DND-41 (cell line): ENCODE measurements around the gene RHCE.

Source experiments
- ATAC-seq: fragments of 200-7000 bp; cut with Tn5 transposase; 3 replicates; pipeline ENCODE4 v1.9.1; 2021; ENCODE audit warnings: low read depth; ENCODE audit not compliant: insufficient read depth
- DNase-seq: peaks from one replicate; pipeline ENCODE4 v3.0.0-alpha.2; 2020
- H2AFZ ChIP-seq: 2 replicates; pipeline ENCODE4 v1.6.0; 2012; ENCODE audit warnings: low read depth, low read length
- H3K27ac ChIP-seq: 2 replicates; pipeline ENCODE4 v1.5.1; 2012; ENCODE audit warnings: low read length, inconsistent platforms
- H3K27me3 ChIP-seq: fragments of 200-600 bp; sonication (generic); 2 replicates; pipeline ENCODE4 v1.6.0; 2012; ENCODE audit warnings: low read length, mild to moderate bottlenecking, inconsistent platforms; ENCODE audit not compliant: insufficient read depth, poor library complexity
- H3K36me3 ChIP-seq: 2 replicates; pipeline ENCODE4 v1.5.1; 2012; ENCODE audit warnings: low read length, inconsistent platforms; ENCODE audit not compliant: insufficient read depth
- H3K4me1 ChIP-seq: 2 replicates; pipeline ENCODE4 v1.5.1; 2012; ENCODE audit warnings: mild to moderate bottlenecking, low read length; ENCODE audit not compliant: insufficient read depth
- H3K4me2 ChIP-seq: 2 replicates; pipeline ENCODE4 v1.6.0; 2012; ENCODE audit warnings: mild to moderate bottlenecking, moderate library complexity, low read length, inconsistent platforms; ENCODE audit not compliant: insufficient read depth
- H3K4me3 ChIP-seq, 2 experiments: fragments of 200-600 bp in 1 of 2; shearing (Covaris generic) in 1 of 2; 2 replicates each; pipeline ENCODE4 v1.5.1; 2012 to 2016; ENCODE audit warnings: inconsistent platforms in 2 of 2, low read length in 2 of 2, mild to moderate bottlenecking in 2 of 2, low read depth in 1 of 2, moderate library complexity in 1 of 2
- H3K79me2 ChIP-seq: 2 replicates; pipeline ENCODE4 v1.6.0; 2012; ENCODE audit warnings: low read length, inconsistent platforms; ENCODE audit not compliant: insufficient read depth
- H3K9ac ChIP-seq: 2 replicates; pipeline ENCODE4 v1.6.0; 2012; ENCODE audit warnings: low read depth, mild to moderate bottlenecking, inconsistent platforms, low read length, moderate library complexity
- H3K9me3 ChIP-seq: 2 replicates; pipeline ENCODE4 v1.5.1; 2012; ENCODE audit warnings: low read length, moderate library complexity, mild to moderate bottlenecking, inconsistent platforms; ENCODE audit not compliant: insufficient read depth, severe bottlenecking
- H4K20me1 ChIP-seq: 2 replicates; pipeline ENCODE4 v1.6.0; 2012; ENCODE audit warnings: low read length; ENCODE audit not compliant: insufficient read depth
- EZH2 ChIP-seq: IDR thresholded peaks from 3 replicates; pipeline ENCODE4 v1.6.1; 2012; ENCODE audit warnings: borderline replicate concordance, low read depth, mild to moderate bottlenecking, moderate library complexity, low read length, inconsistent platforms; ENCODE audit not compliant: severe bottlenecking
- TF ChIP-seq, protein P1 (sequence below): IDR thresholded peaks from 2 replicates; pipeline ENCODE4 v1.5.1; 2012; ENCODE audit warnings: borderline replicate concordance, low read length, moderate library complexity, mild to moderate bottlenecking; ENCODE audit not compliant: poor library complexity, severe bottlenecking; ENCODE audit errors: extremely low read depth

RHCE gene

DNA sequence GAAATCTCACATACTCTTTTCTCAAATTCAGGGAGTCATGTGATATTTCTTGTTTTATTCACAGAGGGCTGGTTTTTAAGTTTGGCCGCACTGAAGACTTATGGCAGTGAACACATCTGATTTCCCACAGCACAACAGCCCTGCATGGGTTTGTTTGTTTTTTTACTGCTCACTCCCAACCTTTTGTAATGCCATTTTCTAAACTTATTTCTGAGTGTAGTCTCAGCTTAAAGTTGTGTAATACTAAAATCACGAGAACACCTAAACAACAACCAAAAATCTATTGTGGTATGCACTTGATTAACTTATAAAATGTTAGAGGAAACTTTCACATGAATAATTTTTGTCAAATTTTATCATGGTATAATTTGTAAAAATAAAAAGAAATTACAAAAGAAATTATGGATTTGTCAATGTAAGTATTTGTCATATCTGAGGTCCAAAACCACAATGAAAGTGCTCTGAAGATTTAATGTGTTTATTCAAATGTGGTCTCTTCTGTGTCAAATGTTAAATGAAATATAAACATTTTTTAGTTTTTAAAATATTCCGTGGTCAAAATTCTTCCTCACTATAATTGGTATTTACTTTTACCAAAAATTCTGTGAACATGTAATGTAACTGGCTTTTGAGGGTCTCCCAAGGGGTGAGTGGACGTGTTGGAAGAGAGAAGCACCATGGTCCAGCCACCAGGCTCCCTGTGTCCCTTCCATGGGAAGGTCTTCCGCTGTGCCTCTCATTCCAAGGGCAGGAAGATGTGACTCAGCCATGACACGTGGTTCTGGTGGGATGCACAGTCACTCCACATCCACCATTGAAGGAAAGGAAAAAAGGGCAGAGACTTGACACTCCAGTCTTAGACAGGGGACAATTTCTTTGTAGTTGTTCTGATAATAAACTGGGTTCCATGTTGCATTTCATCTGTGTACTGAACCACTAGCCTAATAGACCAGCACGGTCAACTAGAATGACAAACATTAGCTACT lies 59.7 kb downstream of the RHCE start:
- Histone ChIP-seq H3K4me1 (no peaks in the 10 kb centered on the region), H3K36me3 (peaks cover 54% of the 10 kb centered on the region), H2AFZ (no peak overlapping the region), H3K9me3 (no peaks in the 10 kb centered on the region), H3K4me3 (no peak overlapping the region), H3K27me3 (no peaks in the 10 kb centered on the region), H3K4me2 (no peak overlapping the region), H3K9ac (no peak overlapping the region), H3K27ac (no peak overlapping the region), H3K79me2 (no peaks in the 10 kb centered on the region), H4K20me1 (peaks cover 3% of the 10 kb centered on the region; the same call in 1 of the 2 replicates)
- TF ChIP-seq, protein P1, sequence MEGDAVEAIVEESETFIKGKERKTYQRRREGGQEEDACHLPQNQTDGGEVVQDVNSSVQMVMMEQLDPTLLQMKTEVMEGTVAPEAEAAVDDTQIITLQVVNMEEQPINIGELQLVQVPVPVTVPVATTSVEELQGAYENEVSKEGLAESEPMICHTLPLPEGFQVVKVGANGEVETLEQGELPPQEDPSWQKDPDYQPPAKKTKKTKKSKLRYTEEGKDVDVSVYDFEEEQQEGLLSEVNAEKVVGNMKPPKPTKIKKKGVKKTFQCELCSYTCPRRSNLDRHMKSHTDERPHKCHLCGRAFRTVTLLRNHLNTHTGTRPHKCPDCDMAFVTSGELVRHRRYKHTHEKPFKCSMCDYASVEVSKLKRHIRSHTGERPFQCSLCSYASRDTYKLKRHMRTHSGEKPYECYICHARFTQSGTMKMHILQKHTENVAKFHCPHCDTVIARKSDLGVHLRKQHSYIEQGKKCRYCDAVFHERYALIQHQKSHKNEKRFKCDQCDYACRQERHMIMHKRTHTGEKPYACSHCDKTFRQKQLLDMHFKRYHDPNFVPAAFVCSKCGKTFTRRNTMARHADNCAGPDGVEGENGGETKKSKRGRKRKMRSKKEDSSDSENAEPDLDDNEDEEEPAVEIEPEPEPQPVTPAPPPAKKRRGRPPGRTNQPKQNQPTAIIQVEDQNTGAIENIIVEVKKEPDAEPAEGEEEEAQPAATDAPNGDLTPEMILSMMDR: no peak
- no peak for TF ChIP-seq EZH2
- DNase-seq (no peak), ATAC-seq (no peak)

DNA sequence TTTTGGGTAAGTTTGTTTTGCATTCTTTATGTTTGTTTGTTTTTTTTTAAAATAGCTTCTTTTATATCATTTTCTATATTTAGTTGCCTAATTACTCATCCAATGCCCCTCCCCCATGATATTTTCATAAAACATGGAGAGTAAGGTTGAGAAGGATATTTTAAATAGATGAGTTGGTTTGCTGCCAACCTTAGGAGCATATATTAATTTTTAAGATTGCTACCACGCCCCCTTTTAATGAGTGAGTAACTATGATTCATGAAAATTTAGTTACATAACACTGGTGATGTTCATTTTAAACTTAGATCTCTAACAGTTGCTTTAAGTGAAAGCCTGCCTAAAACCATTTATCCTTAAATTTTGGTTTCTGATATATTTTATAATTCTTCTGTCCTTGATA lies 63.8 kb downstream of the RHCE start:
- Histone ChIP-seq H3K27me3 (no peaks in the 10 kb centered on the region), H3K79me2 (no peaks in the 10 kb centered on the region), H4K20me1 (peaks cover 3% of the 10 kb centered on the region; the same call in 1 of the 2 replicates), H3K4me3 (no peak overlapping the region), H3K4me2 (no peak overlapping the region), H3K27ac (no peak overlapping the region), H3K4me1 (no peaks in the 10 kb centered on the region), H2AFZ (no peak overlapping the region), H3K9ac (no peak overlapping the region), H3K36me3 (peaks cover 83% of the 10 kb centered on the region), H3K9me3 (no peaks in the 10 kb centered on the region)
- ATAC-seq (no peak), DNase-seq (no peak)
- TF ChIP-seq, protein P1: no peak
- no peak for TF ChIP-seq EZH2

DNA sequence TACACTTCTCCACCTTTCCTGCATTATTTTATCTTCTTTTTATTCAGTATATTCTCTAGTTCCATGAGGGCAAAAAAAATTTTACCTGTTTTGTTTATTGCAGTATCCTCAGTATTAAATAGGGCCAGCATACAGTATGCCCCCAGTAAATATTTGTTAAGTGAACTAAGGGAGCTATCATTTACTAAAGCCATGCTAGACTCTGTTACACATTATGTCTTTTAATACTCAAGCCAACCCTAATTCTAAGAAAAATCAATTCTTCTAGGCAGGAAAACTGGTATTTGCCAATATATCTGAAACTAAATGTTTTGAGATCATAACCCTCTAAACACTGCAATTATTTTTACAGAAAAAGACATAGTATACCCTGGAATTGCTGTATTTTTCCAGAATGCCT lies 64.2 kb downstream of the RHCE start:
- Histone ChIP-seq H3K27me3 (no peaks in the 10 kb centered on the region), H2AFZ (no peak overlapping the region), H3K4me3 (no peak overlapping the region), H4K20me1 (peaks cover 3% of the 10 kb centered on the region; the same call in 1 of the 2 replicates), H3K9ac (no peak overlapping the region), H3K79me2 (peaks cover 1% of the 10 kb centered on the region; the same call in 1 of the 2 replicates), H3K9me3 (no peaks in the 10 kb centered on the region), H3K27ac (no peak overlapping the region), H3K36me3 (peaks cover 81% of the 10 kb centered on the region), H3K4me2 (no peak overlapping the region), H3K4me1 (no peaks in the 10 kb centered on the region)
- DNase-seq: no peak
- TF ChIP-seq EZH2: no peak
- TF ChIP-seq, protein P1: no peak
- ATAC-seq: no peak
